Bone marrow (tissue), 2 donors: ENCODE measurements around the gene SNX27.
A peak's percentile ranks its signal among the peaks of the same experiment; 100 is the strongest.
"Not testable (repeated sequence)": the region's sequence is repeated elsewhere in the genome, so short reads cannot be mapped to it uniquely, and the experiment has no call there.

Experiments used
- DNase-seq, 2 donors: peaks; one replicate each; lab custom pipeline; 2025; lab: John Stamatoyannopoulos, UW

The SNX27 gene

DNA sequence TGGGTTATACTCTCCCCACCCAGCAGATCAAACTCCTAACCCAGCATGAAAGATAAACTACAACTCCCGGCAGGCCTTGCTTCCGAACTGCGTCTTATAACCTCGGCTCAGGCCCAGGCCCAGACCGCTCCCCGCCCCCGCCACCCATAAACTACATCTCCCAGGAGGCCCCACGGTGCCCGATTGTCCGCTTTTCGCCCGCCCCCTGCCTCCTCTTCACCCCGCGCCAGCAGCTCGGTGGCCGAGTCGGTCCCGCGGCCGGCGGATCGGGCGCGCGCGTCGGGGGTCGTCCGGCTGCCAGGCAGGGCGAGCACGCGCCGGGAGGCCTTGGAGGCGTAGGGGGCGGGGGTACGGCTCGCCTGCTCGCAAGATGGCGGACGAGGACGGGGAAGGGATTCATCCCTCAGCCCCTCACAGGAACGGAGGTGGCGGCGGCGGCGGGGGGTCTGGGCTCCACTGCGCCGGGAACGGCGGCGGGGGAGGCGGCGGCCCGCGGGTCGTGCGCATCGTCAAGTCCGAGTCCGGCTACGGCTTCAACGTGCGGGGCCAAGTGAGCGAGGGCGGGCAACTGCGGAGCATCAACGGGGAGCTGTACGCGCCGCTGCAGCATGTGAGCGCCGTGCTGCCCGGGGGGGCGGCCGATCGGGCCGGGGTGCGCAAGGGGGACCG lies at the start of gene SNX27:
Gene SNX27, plus strand, starts transcription at position 219 of the 669 bp plus-strand sequence. Its CDS starts 152 bp downstream, at position 371.
- peak; percentile 75 to 84 for DNase-seq

GRCh38 chr1:151562661-151563060 lies 49.2 kb upstream of the SNX27 start:
- DNase-seq, result no peak

- no peak for DNase-seq
These were observed 48.5 kb upstream of the SNX27 start for GRCh38 chr1:151563376-151563775.

DNA sequence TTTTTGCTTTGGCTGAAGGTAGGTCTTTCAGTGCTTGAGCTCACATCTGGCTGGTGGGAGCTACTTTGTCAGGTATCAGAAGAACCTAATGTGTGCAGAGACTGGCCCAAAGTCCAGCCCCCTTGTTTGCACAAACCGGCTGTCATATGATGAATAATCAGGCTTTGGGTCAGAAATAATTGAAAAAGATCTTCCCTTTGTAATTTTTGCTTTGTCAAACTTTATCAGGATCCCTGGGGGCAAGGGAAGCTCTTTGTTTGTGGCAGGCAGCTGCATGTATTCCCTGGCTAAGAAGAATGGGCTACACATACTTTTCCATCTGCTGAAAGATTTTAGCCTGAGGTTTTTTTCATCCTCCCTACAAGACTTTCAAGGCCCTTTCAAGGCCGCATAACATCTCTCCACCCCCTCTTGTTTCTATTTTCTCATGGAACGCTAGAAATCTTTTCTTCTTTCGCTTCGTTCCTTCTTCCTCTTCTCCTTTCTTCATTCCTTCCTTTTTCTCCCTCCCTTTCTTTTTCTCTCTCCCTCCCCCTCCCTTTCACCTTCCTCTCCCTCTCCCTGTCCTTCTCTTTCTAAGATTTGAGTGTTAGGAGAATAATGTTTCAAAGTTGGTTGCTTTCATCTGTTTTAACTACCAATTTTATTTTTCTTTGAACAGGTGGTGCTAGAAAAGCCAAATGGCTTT lies 46.2 kb upstream of the SNX27 start:
- no peak for DNase-seq

GRCh38 chr1:151568626-151569088 lies 43.2 kb upstream of the SNX27 start:
- no peak for DNase-seq

DNA sequence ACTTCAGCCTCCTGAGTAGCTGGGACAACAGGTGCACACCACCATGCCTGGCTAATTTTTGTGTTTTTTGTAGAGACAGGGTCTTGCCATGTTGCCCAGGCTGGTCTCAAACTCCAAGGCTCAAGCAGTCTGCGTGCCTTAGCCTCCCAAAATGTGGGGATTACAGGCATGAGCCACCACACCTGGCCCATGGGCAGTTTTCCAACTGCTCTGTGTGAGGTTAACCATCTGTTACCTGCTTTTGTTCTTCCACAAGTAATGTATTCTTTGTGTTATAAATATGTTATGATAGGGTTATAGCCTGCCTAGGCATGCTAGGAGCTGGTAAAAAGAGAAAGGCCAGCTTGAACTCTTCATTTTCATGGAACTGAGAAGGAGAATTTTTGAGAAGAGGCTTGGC lies 41.0 kb upstream of the SNX27 start:
- DNase-seq, result no peak

DNA sequence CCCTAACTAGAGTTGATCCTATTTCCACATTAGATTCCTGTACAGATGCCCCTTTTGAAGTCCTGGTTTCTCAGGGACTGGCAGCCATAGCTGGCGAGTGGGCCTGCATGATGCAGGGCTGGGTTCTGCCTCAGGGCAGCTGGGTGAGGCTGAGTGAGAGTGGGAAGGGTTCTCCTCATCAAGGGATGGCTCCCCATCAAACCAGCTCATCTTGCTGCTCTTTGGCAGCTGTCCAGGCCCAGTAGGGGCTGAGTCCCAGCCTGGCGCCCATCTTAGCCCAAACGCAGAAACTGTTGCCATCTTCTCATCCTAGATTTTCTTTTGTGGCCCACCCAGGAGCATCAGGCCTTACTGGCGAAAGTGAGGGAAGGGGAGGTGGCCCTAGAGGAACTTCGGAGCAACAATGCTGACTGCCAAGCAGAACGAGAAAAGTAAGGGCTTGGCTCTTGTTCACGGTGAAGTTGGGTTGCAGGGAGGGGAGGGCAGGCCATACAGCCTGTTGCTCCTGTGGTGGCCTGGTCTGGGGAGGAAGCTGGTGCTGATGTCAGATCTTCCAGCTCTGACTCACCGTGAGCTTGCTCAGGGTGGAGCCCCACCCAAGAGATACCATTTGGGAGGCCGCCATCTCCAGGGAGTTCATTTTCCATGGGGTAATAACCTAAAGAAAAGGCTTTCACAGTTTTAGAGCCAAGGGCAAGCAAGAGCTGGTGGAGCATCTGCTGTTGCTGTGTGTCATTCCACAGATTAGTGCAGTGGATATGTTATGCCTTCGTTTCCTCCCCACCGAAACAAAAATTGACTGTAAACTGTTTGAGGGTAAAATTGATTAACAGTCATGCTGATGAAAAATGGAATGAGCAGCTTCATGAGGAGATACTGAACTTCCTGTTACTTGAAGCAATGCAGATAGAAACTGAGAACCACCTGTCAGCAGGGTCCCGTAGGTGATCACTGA lies 37.0 kb upstream of the SNX27 start:
- DNase-seq, result peak in 1 of 2 donors; percentile 6

GRCh38 chr1:151577173-151577572 lies 34.7 kb upstream of the SNX27 start:
- DNase-seq, result no peak

DNA sequence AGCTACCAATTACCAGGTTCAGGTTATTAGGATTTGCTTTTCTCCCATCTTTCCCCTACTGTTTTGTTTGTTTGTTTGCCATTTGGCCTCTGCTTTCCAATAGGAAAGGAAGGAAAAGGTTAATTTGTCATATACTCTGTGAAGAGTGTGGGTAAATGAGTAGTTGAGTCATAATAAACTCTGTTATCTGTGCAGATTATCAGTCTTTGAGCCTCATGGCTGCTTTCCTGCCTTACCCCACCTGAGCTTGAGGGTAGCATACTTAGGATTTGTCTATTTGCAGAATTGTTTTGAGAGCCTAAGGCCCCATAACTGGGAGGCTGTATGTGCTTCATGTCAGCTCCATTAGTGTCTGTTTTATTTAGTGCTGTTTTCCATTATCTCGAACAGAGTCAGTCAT lies 32.9 kb upstream of the SNX27 start:
- no peak for DNase-seq

- DNase-seq, result no peak
These were observed 32.2 kb upstream of the SNX27 start for GRCh38 chr1:151579436-151580225.

GRCh38 chr1:151581451-151581850 lies 30.4 kb upstream of the SNX27 start:
- DNase-seq, result no peak

- no peak for DNase-seq
These were observed 29.9 kb upstream of the SNX27 start for GRCh38 chr1:151581921-151582320.

GRCh38 chr1:151583796-151584195 lies 28.1 kb upstream of the SNX27 start:
- no peak for DNase-seq

GRCh38 chr1:151584278-151584677 lies 27.6 kb upstream of the SNX27 start:
- DNase-seq, result no peak

GRCh38 chr1:151584780-151585179 lies 27.1 kb upstream of the SNX27 start:
- no peak for DNase-seq

DNA sequence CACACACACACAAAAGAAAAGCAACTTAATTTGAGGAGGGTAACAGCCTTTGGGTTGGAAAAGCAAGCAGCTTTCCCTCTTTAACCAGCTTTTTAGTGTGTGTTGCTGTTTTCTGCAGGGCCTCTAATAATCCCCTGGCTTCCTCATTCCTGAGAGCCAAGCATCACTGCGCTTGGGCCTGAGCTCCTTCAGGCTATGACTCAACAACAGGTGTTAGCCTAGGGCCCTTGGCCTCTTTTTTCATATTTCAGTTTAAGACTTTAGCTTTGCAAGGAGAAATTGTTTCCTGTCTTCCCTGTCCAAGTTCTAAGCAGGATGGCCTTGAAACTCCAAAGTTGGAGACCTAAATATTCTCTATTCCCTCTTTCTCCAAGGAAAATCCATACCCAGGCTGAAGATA lies 26.2 kb upstream of the SNX27 start:
- DNase-seq, result peak in 1 of 2 donors; percentile 15

DNA sequence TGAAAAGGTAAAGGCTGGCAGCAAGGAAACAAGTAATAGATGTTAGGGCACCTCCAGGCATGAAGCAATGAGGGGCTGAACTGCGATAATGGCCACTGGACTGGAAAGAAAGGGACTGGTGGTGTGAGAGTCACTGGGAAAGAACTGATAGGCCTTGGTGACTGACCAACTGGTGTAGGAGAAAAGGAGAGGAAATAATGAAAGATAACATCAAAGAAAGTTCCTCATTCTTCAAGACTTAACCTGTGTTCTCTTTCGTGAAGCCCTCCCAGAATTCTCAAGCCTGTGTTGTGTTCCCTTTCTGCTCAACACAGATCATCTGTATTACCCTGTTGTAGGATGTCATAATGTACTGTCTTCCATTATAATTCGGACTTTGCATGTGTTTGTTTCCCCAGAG lies 20.9 kb upstream of the SNX27 start:
- no peak for DNase-seq

DNA sequence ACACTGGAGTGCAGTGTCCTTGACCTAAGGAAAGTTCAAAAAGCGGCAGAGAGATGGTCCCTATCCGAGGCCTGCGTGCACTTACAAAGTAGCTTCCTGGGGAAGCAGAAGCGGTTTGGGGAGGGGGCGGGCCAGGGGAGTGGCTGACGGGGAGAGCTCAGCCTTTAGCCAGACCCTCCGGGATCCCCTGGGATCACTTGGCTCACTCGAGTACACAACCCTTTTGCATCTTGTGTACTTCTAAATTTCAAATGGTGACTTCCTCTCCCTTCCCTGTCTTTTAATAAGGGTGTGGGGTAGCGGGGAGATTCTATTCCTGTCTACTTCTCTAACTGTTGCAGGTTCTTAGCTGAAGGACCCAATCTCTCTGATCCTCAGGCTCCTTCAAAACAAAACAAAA lies 18.1 kb upstream of the SNX27 start:
- DNase-seq, result no peak

DNA sequence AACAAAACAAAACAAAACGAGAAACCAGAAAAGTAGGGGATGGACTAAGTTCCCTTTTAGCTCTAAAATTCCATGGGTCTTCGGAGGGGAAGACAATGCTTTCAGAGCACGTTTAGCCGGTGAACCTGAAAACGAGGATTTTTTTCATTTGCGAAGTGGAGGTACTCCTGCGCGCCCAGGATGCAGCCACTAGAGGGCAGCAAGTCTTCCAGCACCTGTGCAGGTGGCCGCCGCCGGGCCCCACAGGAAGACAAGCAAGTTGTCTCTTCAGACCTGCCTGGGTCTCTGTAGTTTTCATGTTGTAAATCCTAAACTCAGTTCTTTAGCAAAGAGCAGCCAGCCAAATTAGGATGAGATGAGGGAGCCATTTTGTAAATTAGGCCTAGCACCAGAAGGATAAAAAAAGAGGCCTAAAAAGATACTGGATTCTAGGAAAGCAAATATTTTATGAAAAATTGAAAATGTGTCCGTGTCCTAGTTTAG lies 17.7 kb upstream of the SNX27 start:
- DNase-seq, result peak in 1 of 2 donors; percentile 24

DNA sequence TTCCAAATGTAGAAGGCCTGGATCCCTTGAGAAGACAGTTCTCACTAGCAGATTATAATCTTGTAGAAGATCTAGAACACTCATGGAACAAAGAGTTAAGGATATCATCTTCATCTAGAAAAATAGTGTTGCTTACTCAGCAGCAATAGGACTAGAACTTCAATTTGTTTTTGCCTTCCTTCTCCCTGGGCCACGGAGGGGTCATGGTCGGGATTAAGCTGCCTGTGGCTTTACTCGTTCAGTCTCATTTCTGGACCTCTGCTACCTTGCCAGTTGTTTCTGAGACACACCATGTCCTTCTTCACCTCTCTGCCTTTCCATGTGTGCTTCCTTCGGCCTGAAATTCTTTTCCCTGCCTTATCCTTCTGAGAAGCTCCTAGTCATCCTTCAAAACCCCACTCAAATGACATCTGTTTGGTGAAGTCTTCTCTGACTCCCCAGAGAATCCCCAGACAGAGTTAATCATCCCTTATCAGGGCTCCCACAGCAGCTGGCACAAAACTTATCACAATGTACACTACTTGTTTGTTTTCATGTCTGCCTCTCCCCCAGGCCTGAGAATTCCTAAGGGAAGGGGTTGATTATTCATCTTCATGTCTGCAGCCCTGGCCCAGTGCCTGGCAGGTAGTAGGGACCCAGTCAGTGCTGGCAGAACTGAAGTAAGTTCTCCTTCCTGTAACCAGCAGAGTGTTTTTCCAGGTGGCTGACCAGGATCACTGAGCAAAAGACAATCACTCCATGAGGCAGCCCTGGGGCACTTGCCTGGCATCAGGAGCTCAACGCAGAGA lies 15.5 kb upstream of the SNX27 start:
- DNase-seq, result no peak

DNA sequence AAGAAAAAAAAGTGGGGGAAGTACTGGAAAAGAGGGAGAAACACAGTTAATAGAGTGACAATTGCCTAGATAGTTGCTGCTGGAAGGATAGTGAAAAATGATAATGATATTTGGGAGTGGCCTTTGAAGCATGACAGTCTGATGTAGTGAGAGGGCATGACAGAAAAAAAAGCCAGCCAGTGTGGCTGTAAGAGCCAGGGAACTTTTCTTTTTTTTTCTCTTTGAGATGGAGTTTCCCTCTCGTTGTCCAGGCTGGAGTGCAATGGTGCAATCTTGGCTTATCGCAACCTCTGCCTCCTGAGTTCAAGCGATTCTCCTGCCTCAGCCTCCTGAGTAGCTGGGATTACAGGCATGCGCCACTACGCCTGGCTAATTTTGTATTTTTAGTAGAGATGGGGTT lies 9.3 kb upstream of the SNX27 start:
- DNase-seq, result not testable (repeated sequence)
